Stimulated activated naive B cell treated with anti-CD40 and anti-IgM and Interleukin-4, amounts not matched to agents 10 μg/mL and 1 μg/mL and 100 μg/mL, for 72 hours (primary cell): ENCODE measurements around the gene CRB1.

ENCODE experiments used
- ATAC-seq, 2 donors: fragments of 150-1000 bp; cut with Tn5 transposase; replicated peaks; 2 replicates each; pipeline ENCODE4 v1.10.0; 2021; ENCODE audit warnings: moderate library complexity in 1 of 2
- DNase-seq: peaks from one replicate; pipeline ENCODE4 v3.0.0; 2021
- H3K27ac Mint-ChIP-seq: one replicate; pipeline ENCODE4 v1.8.0; 2022; ENCODE audit warnings: mild to moderate bottlenecking, mixed read lengths
- H3K27me3 Mint-ChIP-seq, 2 donors: one replicate each; pipeline ENCODE4 v1.8.0; 2022; ENCODE audit warnings: mixed read lengths in 2 of 2
- H3K36me3 Mint-ChIP-seq, 2 donors: one replicate each; pipeline ENCODE4 v1.8.0; 2022; ENCODE audit warnings: mixed read lengths in 2 of 2, mild to moderate bottlenecking in 1 of 2
- H3K4me1 Mint-ChIP-seq, 2 donors: one replicate each; pipeline ENCODE4 v1.8.0; 2022; ENCODE audit warnings: mixed read lengths in 2 of 2, mild to moderate bottlenecking in 1 of 2
- H3K4me3 Mint-ChIP-seq, 2 donors: one replicate each; pipeline ENCODE4 v1.8.0; 2022; ENCODE audit warnings: mild to moderate bottlenecking in 2 of 2, mixed read lengths in 2 of 2, moderate library complexity in 1 of 2
- H3K9me3 Mint-ChIP-seq, 2 donors: one replicate each; pipeline ENCODE4 v1.8.0; 2022; ENCODE audit warnings: mixed read lengths in 2 of 2, mild to moderate bottlenecking in 1 of 2

CRB1 gene

DNA sequence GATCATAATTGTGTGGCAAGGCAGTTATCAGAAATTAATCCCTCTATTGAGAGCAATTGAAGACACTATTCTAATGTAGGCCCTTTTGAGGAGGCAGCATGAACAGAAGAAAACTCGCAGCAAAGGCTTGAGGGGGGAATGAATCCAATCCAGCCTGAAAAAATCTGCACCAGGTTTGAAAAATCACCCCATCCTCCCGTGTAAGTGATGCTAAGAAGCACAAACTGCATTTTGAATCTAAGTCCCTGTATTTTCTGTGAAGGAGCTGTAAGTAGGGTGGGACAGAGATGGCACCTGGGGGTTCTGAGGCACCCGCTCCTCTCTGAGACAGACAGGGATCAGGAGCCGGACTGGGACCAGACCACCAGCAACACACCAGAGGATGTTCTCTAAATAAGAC, at the start of gene CRB1:
Gene CRB1, plus strand, starts transcription at position 241 of the 400 bp plus-strand sequence. CDS start 161 bp downstream, outside the sequence.
- no peaks in the 10 kb centered on the region for H3K9me3 Mint-ChIP-seq
- no peaks in the 10 kb centered on the region for H3K27me3 Mint-ChIP-seq
- H3K36me3 Mint-ChIP-seq: no peaks in the 10 kb centered on the region
- no peaks in the 10 kb centered on the region for H3K4me1 Mint-ChIP-seq
- ATAC-seq (no peak), DNase-seq (no peak)
- H3K27ac Mint-ChIP-seq: no peak within 1 kb of the TSS
- no peak within 1 kb of the TSS for H3K4me3 Mint-ChIP-seq

DNA sequence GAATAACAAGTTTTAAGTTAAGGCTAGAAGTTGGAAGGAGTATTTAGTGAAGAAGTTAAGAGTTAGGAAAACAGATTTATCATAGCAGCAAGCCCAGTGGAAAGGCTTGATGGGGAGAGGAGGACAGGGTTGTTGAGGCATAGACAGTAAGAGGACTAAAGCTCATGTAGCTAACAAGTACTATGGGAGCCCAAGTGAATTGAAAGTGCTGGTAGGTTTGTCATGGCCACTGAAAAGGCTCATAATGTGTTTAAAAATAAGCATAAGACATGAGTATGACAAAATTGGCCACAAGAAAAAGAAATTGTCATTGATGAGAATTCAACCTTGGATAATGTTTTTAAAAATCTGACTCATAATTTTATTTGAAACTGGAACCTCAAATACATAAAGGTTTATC, 49.2 kb upstream of the CRB1 start:
- H3K36me3 Mint-ChIP-seq: no peaks in the 10 kb centered on the region
- H3K9me3 Mint-ChIP-seq: no peaks in the 10 kb centered on the region
- H3K4me1 Mint-ChIP-seq: no peaks in the 10 kb centered on the region
- no peak overlapping the region for H3K27ac Mint-ChIP-seq
- no peak overlapping the region for H3K4me3 Mint-ChIP-seq
- H3K27me3 Mint-ChIP-seq: no peaks in the 10 kb centered on the region
- DNase-seq (no peak), ATAC-seq (no peak)

GRCh38 chr1:197222025-197222685, 45.9 kb upstream of the CRB1 start:
- H3K4me3 Mint-ChIP-seq: no peak overlapping the region
- no peaks in the 10 kb centered on the region for H3K9me3 Mint-ChIP-seq
- DNase-seq (no peak), ATAC-seq (no peak)
- H3K27me3 Mint-ChIP-seq: no peaks in the 10 kb centered on the region
- H3K4me1 Mint-ChIP-seq: no peaks in the 10 kb centered on the region
- H3K27ac Mint-ChIP-seq: no peak overlapping the region
- H3K36me3 Mint-ChIP-seq: no peaks in the 10 kb centered on the region

DNA sequence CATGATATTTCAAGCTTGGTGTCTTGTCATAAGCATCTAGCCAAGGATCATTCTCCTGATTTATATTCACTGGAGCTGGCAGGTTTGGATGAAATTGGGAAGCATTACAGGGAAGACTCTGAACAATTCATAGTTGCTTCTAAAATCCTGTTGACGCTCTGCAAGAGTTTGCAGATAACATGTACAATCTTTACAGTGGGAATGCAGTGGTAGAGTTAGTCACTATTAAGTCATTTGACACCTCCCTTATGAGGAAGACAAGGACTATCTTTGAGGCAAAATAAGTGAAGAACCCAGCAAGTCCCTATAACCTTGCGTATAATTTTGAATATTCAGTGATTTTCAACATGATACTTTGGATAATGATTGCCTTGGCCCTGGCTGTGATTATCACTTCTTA, 45.3 kb upstream of the CRB1 start:
- Mint-ChIP-seq H3K4me1 (no peaks in the 10 kb centered on the region), H3K27ac (no peak overlapping the region), H3K36me3 (no peaks in the 10 kb centered on the region), H3K9me3 (no peaks in the 10 kb centered on the region), H3K27me3 (no peaks in the 10 kb centered on the region), H3K4me3 (no peak overlapping the region)
- ATAC-seq (no peak), DNase-seq (no peak)

DNA sequence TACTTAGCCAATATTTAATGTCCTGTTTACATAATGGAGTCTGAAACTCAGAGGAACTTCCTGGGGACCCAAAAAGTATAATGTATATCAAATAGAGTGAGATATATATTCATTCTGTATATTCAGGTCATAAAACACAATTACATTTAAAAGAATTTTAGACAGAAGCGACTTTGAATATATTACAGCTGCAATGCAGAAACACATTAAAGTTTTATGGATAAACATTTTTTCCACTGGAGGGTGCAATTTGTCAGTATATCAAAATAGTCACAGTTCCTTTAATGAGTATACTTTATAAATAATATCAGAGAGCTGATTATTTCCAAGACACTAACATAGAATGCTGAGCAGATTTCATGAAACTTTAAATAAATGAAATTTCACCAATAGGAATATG, 43.9 kb upstream of the CRB1 start:
- no peaks in the 10 kb centered on the region for H3K9me3 Mint-ChIP-seq
- H3K4me3 Mint-ChIP-seq: no peak overlapping the region
- no peaks in the 10 kb centered on the region for H3K36me3 Mint-ChIP-seq
- DNase-seq (no peak), ATAC-seq (no peak)
- H3K27ac Mint-ChIP-seq: no peak overlapping the region
- H3K27me3 Mint-ChIP-seq: no peaks in the 10 kb centered on the region
- no peaks in the 10 kb centered on the region for H3K4me1 Mint-ChIP-seq

DNA sequence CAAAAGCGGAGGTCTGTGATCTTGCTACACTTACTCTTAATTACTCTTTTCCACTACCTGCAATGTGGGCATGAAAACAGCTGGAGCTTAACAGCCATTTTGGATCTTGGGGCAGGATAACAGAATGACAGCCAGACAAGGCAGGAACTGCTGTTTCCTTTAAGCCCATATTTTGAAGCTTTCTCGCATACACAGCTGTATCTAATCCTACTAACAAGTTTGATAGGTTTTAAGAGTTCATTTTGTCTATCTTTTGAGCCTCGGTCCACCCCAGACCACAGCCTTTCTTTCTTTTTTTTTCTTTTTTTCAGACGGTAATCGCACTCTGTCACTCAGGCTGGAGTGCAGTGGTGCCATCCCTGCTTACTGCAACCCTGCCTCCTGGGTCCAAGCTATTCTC, 42.4 kb upstream of the CRB1 start:
- Mint-ChIP-seq H3K4me3 (no peak overlapping the region), H3K9me3 (no peaks in the 10 kb centered on the region), H3K4me1 (no peaks in the 10 kb centered on the region), H3K27me3 (no peaks in the 10 kb centered on the region), H3K27ac (no peak overlapping the region), H3K36me3 (no peaks in the 10 kb centered on the region)
- ATAC-seq: no peak
- no peak for DNase-seq

GRCh38 chr1:197234581-197234980, 33.5 kb upstream of the CRB1 start:
- Mint-ChIP-seq H3K36me3 (no peaks in the 10 kb centered on the region), H3K27ac (no peak overlapping the region), H3K4me1 (no peaks in the 10 kb centered on the region), H3K9me3 (no peaks in the 10 kb centered on the region), H3K27me3 (no peaks in the 10 kb centered on the region), H3K4me3 (no peak overlapping the region)
- no peak for DNase-seq
- no peak for ATAC-seq

DNA sequence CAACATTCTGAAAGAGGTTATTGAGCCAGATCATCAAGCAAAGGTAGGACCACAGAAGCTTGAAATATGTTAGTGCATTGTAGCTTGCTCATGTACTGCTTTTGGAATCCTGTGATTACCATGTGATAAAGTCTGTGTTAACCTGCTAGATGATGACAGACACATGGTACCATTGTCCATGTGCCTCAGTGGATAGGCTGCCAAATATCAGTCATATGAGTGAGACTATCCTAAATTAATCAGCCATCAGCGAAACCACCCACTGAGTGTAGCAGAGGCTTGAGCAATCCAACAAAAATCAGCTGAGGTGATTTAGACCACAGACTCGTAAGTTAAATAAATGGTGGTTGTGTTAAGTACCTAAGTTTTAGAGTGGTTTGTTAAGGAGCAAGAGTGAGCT, 32.7 kb upstream of the CRB1 start:
- no peak overlapping the region for H3K4me3 Mint-ChIP-seq
- H3K9me3 Mint-ChIP-seq: no peaks in the 10 kb centered on the region
- H3K36me3 Mint-ChIP-seq: no peaks in the 10 kb centered on the region
- no peak overlapping the region for H3K27ac Mint-ChIP-seq
- H3K4me1 Mint-ChIP-seq: no peaks in the 10 kb centered on the region
- H3K27me3 Mint-ChIP-seq: no peaks in the 10 kb centered on the region
- DNase-seq: no peak
- no peak for ATAC-seq

DNA sequence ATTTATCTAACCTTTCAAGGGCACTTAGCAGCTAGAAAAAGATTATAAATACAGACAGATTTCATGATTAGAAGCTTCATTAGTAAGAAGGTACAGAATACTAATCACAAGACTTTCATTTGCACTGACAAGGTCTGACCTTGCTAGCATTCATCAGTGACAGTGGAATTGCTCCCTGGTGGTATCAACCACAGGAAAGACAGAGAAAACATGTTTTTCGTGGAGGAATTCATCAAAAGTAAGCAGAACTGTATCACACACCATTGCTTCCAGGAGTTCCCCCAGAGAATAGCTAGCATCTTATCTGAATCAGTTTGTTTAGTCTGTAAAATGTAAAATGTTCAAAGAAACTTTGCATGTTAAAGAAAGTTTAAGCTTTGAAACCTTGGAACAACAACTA, 20.6 kb upstream of the CRB1 start:
- no peak overlapping the region for H3K4me3 Mint-ChIP-seq
- DNase-seq: no peak
- no peak for ATAC-seq
- no peak overlapping the region for H3K27ac Mint-ChIP-seq
- peaks cover 4 to 9% of the 10 kb centered on the region in 2 donors for H3K27me3 Mint-ChIP-seq
- H3K9me3 Mint-ChIP-seq: peaks cover 2 to 4% of the 10 kb centered on the region in 2 donors
- peaks cover 0 to 4% of the 10 kb centered on the region in 2 donors for H3K36me3 Mint-ChIP-seq
- H3K4me1 Mint-ChIP-seq: no peaks in the 10 kb centered on the region

DNA sequence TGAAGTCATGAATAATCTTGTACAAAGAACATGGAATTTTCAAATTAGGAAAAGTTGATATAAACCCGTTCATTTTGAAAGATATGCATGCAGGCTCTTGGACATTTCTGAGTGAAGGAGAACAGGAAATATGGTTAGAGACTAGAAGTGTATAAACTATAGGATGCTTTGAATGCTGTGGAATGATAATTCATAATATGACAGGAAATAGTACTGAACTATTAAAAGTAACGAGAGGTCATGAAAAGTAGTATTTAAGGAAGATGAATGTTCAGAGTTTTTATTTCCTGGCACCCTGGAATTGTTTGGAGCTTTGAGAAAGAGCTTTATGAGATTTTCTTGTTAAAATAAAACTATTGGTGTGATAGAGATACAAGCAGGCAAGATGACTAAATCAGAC, 18.7 kb upstream of the CRB1 start:
- peaks cover 0 to 4% of the 10 kb centered on the region in 2 donors for H3K27me3 Mint-ChIP-seq
- ATAC-seq (no peak), DNase-seq (no peak)
- no peaks in the 10 kb centered on the region for H3K4me1 Mint-ChIP-seq
- no peak overlapping the region for H3K27ac Mint-ChIP-seq
- H3K36me3 Mint-ChIP-seq: peaks cover 0 to 4% of the 10 kb centered on the region in 2 donors
- no peak overlapping the region for H3K4me3 Mint-ChIP-seq
- peaks cover 0 to 4% of the 10 kb centered on the region in 2 donors for H3K9me3 Mint-ChIP-seq

DNA sequence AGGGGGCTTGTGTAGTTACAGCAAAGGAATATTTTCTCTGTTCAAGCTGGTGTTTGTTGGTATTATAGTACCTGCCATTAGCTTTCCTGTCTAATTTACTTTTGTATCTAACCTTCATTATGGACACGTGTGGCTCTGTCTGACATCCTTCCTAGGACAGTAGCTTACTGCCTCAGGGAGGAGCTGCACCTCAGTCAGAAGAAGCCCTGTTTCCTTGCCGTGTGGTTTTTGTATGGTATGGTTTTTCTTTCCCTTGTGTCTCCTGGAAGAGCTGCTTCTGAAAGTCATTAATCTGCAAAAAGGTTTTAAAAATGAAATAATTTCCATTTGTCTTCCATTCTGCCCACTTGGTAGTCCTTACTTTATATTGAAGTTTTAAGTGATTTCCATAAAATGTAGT, 17.4 kb upstream of the CRB1 start:
- Mint-ChIP-seq H3K4me3 (no peak overlapping the region), H3K36me3 (no peaks in the 10 kb centered on the region), H3K27ac (no peak overlapping the region), H3K4me1 (no peaks in the 10 kb centered on the region), H3K9me3 (no peaks in the 10 kb centered on the region), H3K27me3 (no peaks in the 10 kb centered on the region)
- no peak for ATAC-seq
- DNase-seq: no peak

DNA sequence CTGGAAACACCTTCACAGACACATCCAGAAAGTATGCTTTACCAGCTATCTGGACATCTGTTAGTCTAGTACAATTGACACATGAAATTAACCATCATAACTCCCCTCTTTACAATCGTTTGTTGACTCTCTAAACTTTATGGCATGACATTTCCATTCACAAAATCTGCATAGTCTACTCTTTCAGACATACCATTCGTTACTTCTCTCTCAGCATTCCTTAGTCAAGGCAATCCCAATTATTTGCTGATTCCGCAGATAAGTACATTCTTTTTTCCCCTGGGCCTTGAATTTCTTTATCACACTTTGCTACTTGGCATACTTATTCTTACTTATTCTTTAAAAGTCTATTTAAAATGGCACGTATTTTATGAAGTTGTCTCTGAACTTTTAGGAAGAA, 15.1 kb upstream of the CRB1 start:
- H3K36me3 Mint-ChIP-seq: no peaks in the 10 kb centered on the region
- H3K27ac Mint-ChIP-seq: no peak overlapping the region
- no peaks in the 10 kb centered on the region for H3K9me3 Mint-ChIP-seq
- no peaks in the 10 kb centered on the region for H3K4me1 Mint-ChIP-seq
- H3K27me3 Mint-ChIP-seq: no peaks in the 10 kb centered on the region
- no peak for DNase-seq
- H3K4me3 Mint-ChIP-seq: no peak overlapping the region
- no peak for ATAC-seq

- no peaks in the 10 kb centered on the region for H3K9me3 Mint-ChIP-seq
- no peaks in the 10 kb centered on the region for H3K27me3 Mint-ChIP-seq
- no peak overlapping the region for H3K27ac Mint-ChIP-seq
- no peaks in the 10 kb centered on the region for H3K4me1 Mint-ChIP-seq
- H3K4me3 Mint-ChIP-seq: no peak overlapping the region
- ATAC-seq: no peak
- H3K36me3 Mint-ChIP-seq: no peaks in the 10 kb centered on the region
- no peak for DNase-seq
Measured at GRCh38 chr1:197254866-197255265, 13.2 kb upstream of the CRB1 start.

GRCh38 chr1:197264936-197265567, 3.0 kb upstream of the CRB1 start:
- Mint-ChIP-seq H3K9me3 (no peaks in the 10 kb centered on the region), H3K27me3 (no peaks in the 10 kb centered on the region), H3K36me3 (no peaks in the 10 kb centered on the region), H3K27ac (no peak overlapping the region), H3K4me1 (no peaks in the 10 kb centered on the region), H3K4me3 (no peak overlapping the region)
- no peak for ATAC-seq
- no peak for DNase-seq

DNA sequence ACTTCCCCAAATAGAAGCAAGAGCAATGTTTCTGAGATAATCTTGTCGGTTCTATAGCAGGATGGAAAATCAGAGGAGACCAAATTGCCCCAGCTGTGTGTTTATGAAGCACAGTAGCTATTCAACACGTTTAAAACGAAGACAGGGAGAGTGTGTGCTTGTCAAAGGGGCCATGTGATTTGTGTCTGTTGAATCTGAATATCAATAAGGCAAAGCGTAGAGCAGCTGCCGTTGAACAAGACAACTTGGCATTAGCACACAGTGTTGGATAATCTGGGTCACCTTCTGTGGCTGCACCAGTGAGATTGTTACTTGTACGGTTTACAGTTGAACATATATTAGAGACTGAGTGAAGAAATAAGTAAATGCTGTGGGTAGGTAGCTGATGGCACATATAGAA, 1.0 kb downstream of the CRB1 start:
- ATAC-seq: no peak
- Mint-ChIP-seq H3K27me3 (no peaks in the 10 kb centered on the region), H3K4me3 (no peak overlapping the region), H3K27ac (no peak overlapping the region), H3K4me1 (no peaks in the 10 kb centered on the region), H3K9me3 (no peaks in the 10 kb centered on the region), H3K36me3 (no peaks in the 10 kb centered on the region)
- DNase-seq: no peak
